Measurements from ENCODE around the gene DOCK4.

GRCh38 chr7:111755383-111755782, 450.8 kb downstream of the DOCK4 start:
- TF ChIP-seq, protein P1, sequence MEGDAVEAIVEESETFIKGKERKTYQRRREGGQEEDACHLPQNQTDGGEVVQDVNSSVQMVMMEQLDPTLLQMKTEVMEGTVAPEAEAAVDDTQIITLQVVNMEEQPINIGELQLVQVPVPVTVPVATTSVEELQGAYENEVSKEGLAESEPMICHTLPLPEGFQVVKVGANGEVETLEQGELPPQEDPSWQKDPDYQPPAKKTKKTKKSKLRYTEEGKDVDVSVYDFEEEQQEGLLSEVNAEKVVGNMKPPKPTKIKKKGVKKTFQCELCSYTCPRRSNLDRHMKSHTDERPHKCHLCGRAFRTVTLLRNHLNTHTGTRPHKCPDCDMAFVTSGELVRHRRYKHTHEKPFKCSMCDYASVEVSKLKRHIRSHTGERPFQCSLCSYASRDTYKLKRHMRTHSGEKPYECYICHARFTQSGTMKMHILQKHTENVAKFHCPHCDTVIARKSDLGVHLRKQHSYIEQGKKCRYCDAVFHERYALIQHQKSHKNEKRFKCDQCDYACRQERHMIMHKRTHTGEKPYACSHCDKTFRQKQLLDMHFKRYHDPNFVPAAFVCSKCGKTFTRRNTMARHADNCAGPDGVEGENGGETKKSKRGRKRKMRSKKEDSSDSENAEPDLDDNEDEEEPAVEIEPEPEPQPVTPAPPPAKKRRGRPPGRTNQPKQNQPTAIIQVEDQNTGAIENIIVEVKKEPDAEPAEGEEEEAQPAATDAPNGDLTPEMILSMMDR (IDR thresholded peaks at IDR 0.05) = no peak
- no peak for TF ChIP-seq POLR2A (IDR thresholded peaks at IDR 0.05)
